HEK293 (cell line): ENCODE data around the gene OR2L2.

Source experiments
- CTCF ChIA-PET: fragments of 350-600 bp; formaldehyde crosslinking; extraction: SDS; loops from one replicate; lab custom pipeline; 2021; ENCODE audit warnings: antibody characterized with exemption; lab: Yijun Ruan, JAX
- POLR2A ChIA-PET: fragments of 300-600 bp; formaldehyde crosslinking; extraction: SDS; loops from one replicate; lab custom pipeline; 2020; ENCODE audit warnings: antibody characterized with exemption, inconsistent platforms; lab: Yijun Ruan, JAX
- H3K27ac ChIP-seq: fragments of 200-500 bp; sonication (Bioruptor generic); 2 replicates; pipeline ENCODE4 v1.5.1; 2014; ENCODE audit warnings: low read depth, low read length, control low read depth, inconsistent platforms; ENCODE audit errors: extremely low read depth
- H3K36me3 ChIP-seq, 2 experiments: fragments of 200-500 bp in 1 of 2; sonication (Bioruptor generic) in 1 of 2; 1 replicate in 1 of 2; 2 replicates in 1 of 2; pipeline ENCODE4 v1.5.1; 2014 to 2017; ENCODE audit warnings: inconsistent platforms in 2 of 2, low read length in 2 of 2; ENCODE audit not compliant: control insufficient read depth in 2 of 2, insufficient read depth in 1 of 2
- H3K4me1 ChIP-seq: fragments of 200-500 bp; sonication (Bioruptor generic); 2 replicates; pipeline ENCODE4 v1.5.1; 2014; ENCODE audit warnings: mild to moderate bottlenecking, low read length, inconsistent platforms; ENCODE audit not compliant: control insufficient read depth, insufficient read depth
- H3K4me3 ChIP-seq: 2 replicates; pipeline ENCODE4 v1.5.1; 2011; ENCODE audit warnings: low read depth, mild to moderate bottlenecking, control low read depth, low read length, moderate library complexity
- H3K9me3 ChIP-seq: fragments of 200-500 bp; sonication (Bioruptor generic); 2 replicates; pipeline ENCODE4 v1.5.1; 2014; ENCODE audit warnings: low read depth, low read length, inconsistent platforms; ENCODE audit not compliant: control insufficient read depth, insufficient read depth
- GLI4 ChIP-seq: fragments of 450-650 bp; formaldehyde crosslinking; IDR thresholded peaks from 2 replicates; pipeline ENCODE4 v1.5.1; 2016; ENCODE audit warnings: missing biosample characterization, missing genetic modification characterization
- HOXD13 ChIP-seq: sonication (generic); formaldehyde crosslinking; IDR thresholded peaks from 2 replicates; pipeline ENCODE4 v1.8.0; 2022; ENCODE audit warnings: missing genetic modification reagents, borderline replicate concordance
- KLF7 ChIP-seq: fragments of 450-650 bp; formaldehyde crosslinking; IDR thresholded peaks from 2 replicates; pipeline ENCODE4 v1.5.1; 2016; ENCODE audit warnings: missing biosample characterization, missing genetic modification characterization, borderline replicate concordance
- MZF1 ChIP-seq: fragments of 450-650 bp; formaldehyde crosslinking; IDR thresholded peaks from 2 replicates; pipeline ENCODE4 v1.5.1; 2017; ENCODE audit warnings: missing biosample characterization, missing genetic modification characterization, borderline replicate concordance
- RBAK ChIP-seq: fragments of 450-650 bp; formaldehyde crosslinking; IDR thresholded peaks from 2 replicates; pipeline ENCODE4 v1.5.1; 2016; ENCODE audit warnings: missing biosample characterization, missing genetic modification characterization
- SCRT1 ChIP-seq: fragments of 450-650 bp; formaldehyde crosslinking; IDR thresholded peaks from 2 replicates; pipeline ENCODE4 v1.5.1; 2016; ENCODE audit warnings: missing biosample characterization, missing genetic modification characterization, borderline replicate concordance
- SP7 ChIP-seq: fragments of 450-650 bp; formaldehyde crosslinking; IDR thresholded peaks from 2 replicates; pipeline ENCODE4 v1.5.1; 2016; ENCODE audit warnings: missing biosample characterization, missing genetic modification characterization
- ZFP69B ChIP-seq: fragments of 450-650 bp; formaldehyde crosslinking; IDR thresholded peaks from 2 replicates; pipeline ENCODE4 v1.5.1; 2016; ENCODE audit warnings: missing biosample characterization, missing genetic modification characterization
- ZNF121 ChIP-seq: fragments of 450-650 bp; formaldehyde crosslinking; IDR thresholded peaks from 2 replicates; pipeline ENCODE4 v1.5.1; 2016; ENCODE audit warnings: missing biosample characterization, missing genetic modification characterization
- ZNF133 ChIP-seq: fragments of 450-650 bp; formaldehyde crosslinking; IDR thresholded peaks from 2 replicates; pipeline ENCODE4 v1.5.1; 2016; ENCODE audit warnings: missing biosample characterization, missing genetic modification characterization
- ZNF140 ChIP-seq: fragments of 450-650 bp; formaldehyde crosslinking; IDR thresholded peaks from 2 replicates; pipeline ENCODE4 v1.5.1; 2016; ENCODE audit warnings: missing biosample characterization, missing genetic modification characterization
- ZNF155 ChIP-seq: fragments of 450-650 bp; formaldehyde crosslinking; IDR thresholded peaks from 2 replicates; pipeline ENCODE4 v1.5.1; 2016; ENCODE audit warnings: missing biosample characterization, missing genetic modification characterization
- ZNF169 ChIP-seq: fragments of 450-650 bp; formaldehyde crosslinking; IDR thresholded peaks from 2 replicates; pipeline ENCODE4 v1.5.1; 2016; ENCODE audit warnings: missing biosample characterization, missing genetic modification characterization
- ZNF174 ChIP-seq: fragments of 450-650 bp; formaldehyde crosslinking; IDR thresholded peaks from 2 replicates; pipeline ENCODE4 v1.5.0; 2017; ENCODE audit warnings: missing biosample characterization, mild to moderate bottlenecking, missing genetic modification characterization
- ZNF175 ChIP-seq: fragments of 450-650 bp; formaldehyde crosslinking; IDR thresholded peaks from 2 replicates; pipeline ENCODE4 v1.5.1; 2016; ENCODE audit warnings: missing biosample characterization, missing genetic modification characterization
- ZNF2 ChIP-seq: fragments of 450-650 bp; formaldehyde crosslinking; IDR thresholded peaks from 2 replicates; pipeline ENCODE4 v1.5.1; 2016; ENCODE audit warnings: missing biosample characterization, missing genetic modification characterization
- ZNF350 ChIP-seq: fragments of 450-650 bp; formaldehyde crosslinking; IDR thresholded peaks from 2 replicates; pipeline ENCODE4 v1.5.0; 2017; ENCODE audit warnings: missing biosample characterization, mild to moderate bottlenecking, missing genetic modification characterization
- ZNF354C ChIP-seq: fragments of 450-650 bp; formaldehyde crosslinking; IDR thresholded peaks from 2 replicates; pipeline ENCODE4 v1.5.1; 2016; ENCODE audit warnings: missing biosample characterization, missing genetic modification characterization, low read depth, borderline replicate concordance
- ZNF391 ChIP-seq: fragments of 450-650 bp; formaldehyde crosslinking; IDR thresholded peaks from 2 replicates; pipeline ENCODE4 v1.5.1; 2016; ENCODE audit warnings: low read depth, missing biosample characterization, missing genetic modification characterization, borderline replicate concordance
- ZNF394 ChIP-seq: fragments of 450-650 bp; formaldehyde crosslinking; IDR thresholded peaks from 2 replicates; pipeline ENCODE4 v1.5.1; 2016; ENCODE audit warnings: missing biosample characterization, missing genetic modification characterization, mild to moderate bottlenecking, moderate library complexity, borderline replicate concordance
- ZNF664 ChIP-seq: fragments of 450-650 bp; formaldehyde crosslinking; IDR thresholded peaks from 2 replicates; pipeline ENCODE4 v1.5.1; 2016; ENCODE audit warnings: missing biosample characterization, missing genetic modification characterization
- ZNF670 ChIP-seq: fragments of 450-650 bp; formaldehyde crosslinking; IDR thresholded peaks from 2 replicates; pipeline ENCODE4 v1.5.1; 2016; ENCODE audit warnings: missing biosample characterization, missing genetic modification characterization, low read depth
- ZNF747 ChIP-seq: fragments of 450-650 bp; formaldehyde crosslinking; IDR thresholded peaks from 2 replicates; pipeline ENCODE4 v1.5.1; 2016; ENCODE audit warnings: missing biosample characterization, missing genetic modification characterization
- TF ChIP-seq, protein P1 (sequence below): fragments of 450-650 bp; formaldehyde crosslinking; IDR thresholded peaks from 2 replicates; pipeline ENCODE4 v1.5.1; 2016; ENCODE audit warnings: missing biosample characterization, missing genetic modification characterization
- TF ChIP-seq, protein P2 (sequence below): fragments of 450-650 bp; formaldehyde crosslinking; IDR thresholded peaks from 2 replicates; pipeline ENCODE4 v1.5.1; 2016; ENCODE audit warnings: missing biosample characterization, missing genetic modification characterization
- TF ChIP-seq, protein P3 (sequence below): fragments of 450-650 bp; formaldehyde crosslinking; IDR thresholded peaks from 2 replicates; pipeline ENCODE4 v1.5.1; 2016; ENCODE audit warnings: missing biosample characterization, missing genetic modification characterization
- TF ChIP-seq, protein P4 (sequence below): fragments of 450-650 bp; formaldehyde crosslinking; IDR thresholded peaks from 2 replicates; pipeline ENCODE4 v1.5.1; 2016; ENCODE audit warnings: missing biosample characterization, missing genetic modification characterization
- TF ChIP-seq, protein P5 (sequence below): sonication (generic); formaldehyde crosslinking; IDR thresholded peaks from 2 replicates; pipeline ENCODE4 v1.8.1; 2022; ENCODE audit warnings: mild to moderate bottlenecking, moderate library complexity, missing genetic modification reagents

Gene OR2L2

DNA sequence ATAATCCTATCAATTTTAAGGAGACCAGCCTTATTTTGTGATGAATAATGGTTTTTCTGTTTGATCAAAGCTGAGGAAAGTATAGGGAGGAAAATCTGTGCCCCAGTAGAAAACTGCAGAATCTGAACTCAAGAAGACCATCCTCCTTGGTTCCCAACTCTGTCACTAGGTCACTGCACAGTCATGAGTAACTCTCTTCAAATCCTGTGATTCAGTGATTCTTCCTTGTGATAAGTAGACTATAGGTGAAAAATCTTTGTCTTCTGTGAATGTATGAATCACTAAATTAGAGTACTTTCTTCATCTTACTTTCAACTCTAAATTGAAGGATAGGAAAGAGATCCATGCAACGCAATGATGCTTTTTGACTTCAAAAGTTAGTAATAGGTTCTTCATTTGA is 29.7 kb upstream of the OR2L2 start (continued):
- TF ChIP-seq, protein P1, sequence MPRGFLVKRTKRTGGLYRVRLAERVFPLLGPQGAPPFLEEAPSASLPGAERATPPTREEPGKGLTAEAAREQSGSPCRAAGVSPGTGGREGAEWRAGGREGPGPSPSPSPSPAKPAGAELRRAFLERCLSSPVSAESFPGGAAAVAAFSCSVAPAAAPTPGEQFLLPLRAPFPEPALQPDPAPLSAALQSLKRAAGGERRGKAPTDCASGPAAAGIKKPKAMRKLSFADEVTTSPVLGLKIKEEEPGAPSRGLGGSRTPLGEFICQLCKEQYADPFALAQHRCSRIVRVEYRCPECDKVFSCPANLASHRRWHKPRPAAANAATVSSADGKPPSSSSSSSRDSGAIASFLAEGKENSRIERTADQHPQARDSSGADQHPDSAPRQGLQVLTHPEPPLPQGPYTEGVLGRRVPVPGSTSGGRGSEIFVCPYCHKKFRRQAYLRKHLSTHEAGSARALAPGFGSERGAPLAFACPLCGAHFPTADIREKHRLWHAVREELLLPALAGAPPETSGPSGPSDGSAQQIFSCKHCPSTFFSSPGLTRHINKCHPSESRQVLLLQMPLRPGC (tag by site-specific recombination) = no peak
- no peak for TF ChIP-seq KLF7 (tag by site-specific recombination)

DNA sequence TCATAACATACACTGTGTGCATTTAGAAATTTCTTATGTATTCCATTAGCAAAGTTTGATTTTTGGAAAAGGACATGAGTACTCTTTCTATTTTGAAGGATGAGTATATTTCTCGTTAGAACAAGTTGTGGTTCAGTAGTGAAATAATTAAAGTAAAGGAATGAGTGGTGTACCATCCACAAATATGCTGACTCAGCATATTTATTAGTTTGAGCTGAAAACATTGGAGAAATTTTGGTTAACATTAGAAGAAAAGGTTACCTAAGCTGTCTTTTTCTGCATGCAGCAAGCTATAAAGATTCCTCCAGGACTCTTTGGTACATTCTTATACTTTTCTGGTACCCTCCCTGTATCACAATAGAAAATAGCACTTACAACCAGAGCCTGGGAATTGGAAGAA is 22.1 kb upstream of the OR2L2 start:
- no peak overlapping the region for H3K4me3 ChIP-seq
- no peaks in the 10 kb centered on the region for H3K36me3 ChIP-seq
- POLR2A ChIA-PET = no interaction called here
- CTCF ChIA-PET = no interaction called here
- no peaks in the 10 kb centered on the region for H3K4me1 ChIP-seq
- H3K9me3 ChIP-seq = no peaks in the 10 kb centered on the region
- no peak overlapping the region for H3K27ac ChIP-seq
- no peak for TF ChIP-seq ZNF175 (tag by site-specific recombination)
- no peak for TF ChIP-seq ZNF350
- TF ChIP-seq ZNF155 (tag by site-specific recombination) = no peak
- no peak for TF ChIP-seq HOXD13 (CRISPR knock-in tag)
- TF ChIP-seq ZNF174 (tag by site-specific recombination) = no peak
- TF ChIP-seq ZNF354C (tag by site-specific recombination) = no peak
- no peak for TF ChIP-seq RBAK (tag by site-specific recombination)
- TF ChIP-seq ZNF747 (tag by site-specific recombination) = no peak
- no peak for TF ChIP-seq ZNF169 (tag by site-specific recombination)
- no peak for TF ChIP-seq ZNF664 (tag by site-specific recombination)
- TF ChIP-seq, protein P2, sequence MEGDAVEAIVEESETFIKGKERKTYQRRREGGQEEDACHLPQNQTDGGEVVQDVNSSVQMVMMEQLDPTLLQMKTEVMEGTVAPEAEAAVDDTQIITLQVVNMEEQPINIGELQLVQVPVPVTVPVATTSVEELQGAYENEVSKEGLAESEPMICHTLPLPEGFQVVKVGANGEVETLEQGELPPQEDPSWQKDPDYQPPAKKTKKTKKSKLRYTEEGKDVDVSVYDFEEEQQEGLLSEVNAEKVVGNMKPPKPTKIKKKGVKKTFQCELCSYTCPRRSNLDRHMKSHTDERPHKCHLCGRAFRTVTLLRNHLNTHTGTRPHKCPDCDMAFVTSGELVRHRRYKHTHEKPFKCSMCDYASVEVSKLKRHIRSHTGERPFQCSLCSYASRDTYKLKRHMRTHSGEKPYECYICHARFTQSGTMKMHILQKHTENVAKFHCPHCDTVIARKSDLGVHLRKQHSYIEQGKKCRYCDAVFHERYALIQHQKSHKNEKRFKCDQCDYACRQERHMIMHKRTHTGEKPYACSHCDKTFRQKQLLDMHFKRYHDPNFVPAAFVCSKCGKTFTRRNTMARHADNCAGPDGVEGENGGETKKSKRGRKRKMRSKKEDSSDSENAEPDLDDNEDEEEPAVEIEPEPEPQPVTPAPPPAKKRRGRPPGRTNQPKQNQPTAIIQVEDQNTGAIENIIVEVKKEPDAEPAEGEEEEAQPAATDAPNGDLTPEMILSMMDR (tag by site-specific recombination) = no peak
- TF ChIP-seq ZNF121 (tag by site-specific recombination) = no peak
- no peak for TF ChIP-seq SCRT1 (tag by site-specific recombination)
- TF ChIP-seq ZFP69B (tag by site-specific recombination) = no peak
- no peak for TF ChIP-seq ZNF391

DNA sequence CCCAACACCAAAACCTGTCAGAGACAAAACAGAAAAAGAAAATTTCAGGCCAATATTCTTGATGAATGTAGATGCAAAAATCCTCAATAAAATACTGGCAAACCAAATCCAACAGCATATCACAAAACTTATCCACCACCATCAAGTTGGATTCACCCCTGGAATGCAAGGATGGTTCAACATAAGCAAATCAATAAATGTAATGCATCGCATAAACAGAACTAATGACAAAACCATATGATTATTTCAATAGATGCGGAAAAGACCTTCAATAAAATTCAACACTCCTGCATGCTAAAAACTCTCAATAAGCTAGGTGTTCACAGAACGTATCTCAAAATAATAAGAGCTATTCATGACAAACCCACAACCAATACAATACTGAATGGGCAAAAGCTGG is 20.2 kb upstream of the OR2L2 start:
- no peak for TF ChIP-seq ZNF133
- no peak for TF ChIP-seq MZF1
- no peak for TF ChIP-seq ZNF140 (tag by site-specific recombination)
- TF ChIP-seq ZNF2 (tag by site-specific recombination) = no peak
- TF ChIP-seq, protein P3, sequence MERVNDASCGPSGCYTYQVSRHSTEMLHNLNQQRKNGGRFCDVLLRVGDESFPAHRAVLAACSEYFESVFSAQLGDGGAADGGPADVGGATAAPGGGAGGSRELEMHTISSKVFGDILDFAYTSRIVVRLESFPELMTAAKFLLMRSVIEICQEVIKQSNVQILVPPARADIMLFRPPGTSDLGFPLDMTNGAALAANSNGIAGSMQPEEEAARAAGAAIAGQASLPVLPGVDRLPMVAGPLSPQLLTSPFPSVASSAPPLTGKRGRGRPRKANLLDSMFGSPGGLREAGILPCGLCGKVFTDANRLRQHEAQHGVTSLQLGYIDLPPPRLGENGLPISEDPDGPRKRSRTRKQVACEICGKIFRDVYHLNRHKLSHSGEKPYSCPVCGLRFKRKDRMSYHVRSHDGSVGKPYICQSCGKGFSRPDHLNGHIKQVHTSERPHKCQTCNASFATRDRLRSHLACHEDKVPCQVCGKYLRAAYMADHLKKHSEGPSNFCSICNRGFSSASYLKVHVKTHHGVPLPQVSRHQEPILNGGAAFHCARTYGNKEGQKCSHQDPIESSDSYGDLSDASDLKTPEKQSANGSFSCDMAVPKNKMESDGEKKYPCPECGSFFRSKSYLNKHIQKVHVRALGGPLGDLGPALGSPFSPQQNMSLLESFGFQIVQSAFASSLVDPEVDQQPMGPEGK (tag by site-specific recombination) = no peak
- no peak for TF ChIP-seq ZNF174 (tag by site-specific recombination)
- TF ChIP-seq GLI4 (tag by site-specific recombination) = no peak
- TF ChIP-seq, protein P4, sequence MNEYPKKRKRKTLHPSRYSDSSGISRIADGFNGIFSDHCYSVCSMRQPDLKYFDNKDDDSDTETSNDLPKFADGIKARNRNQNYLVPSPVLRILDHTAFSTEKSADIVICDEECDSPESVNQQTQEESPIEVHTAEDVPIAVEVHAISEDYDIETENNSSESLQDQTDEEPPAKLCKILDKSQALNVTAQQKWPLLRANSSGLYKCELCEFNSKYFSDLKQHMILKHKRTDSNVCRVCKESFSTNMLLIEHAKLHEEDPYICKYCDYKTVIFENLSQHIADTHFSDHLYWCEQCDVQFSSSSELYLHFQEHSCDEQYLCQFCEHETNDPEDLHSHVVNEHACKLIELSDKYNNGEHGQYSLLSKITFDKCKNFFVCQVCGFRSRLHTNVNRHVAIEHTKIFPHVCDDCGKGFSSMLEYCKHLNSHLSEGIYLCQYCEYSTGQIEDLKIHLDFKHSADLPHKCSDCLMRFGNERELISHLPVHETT (tag by site-specific recombination) = no peak
- TF ChIP-seq ZNF394 (tag by site-specific recombination) = no peak
- TF ChIP-seq, protein P5, sequence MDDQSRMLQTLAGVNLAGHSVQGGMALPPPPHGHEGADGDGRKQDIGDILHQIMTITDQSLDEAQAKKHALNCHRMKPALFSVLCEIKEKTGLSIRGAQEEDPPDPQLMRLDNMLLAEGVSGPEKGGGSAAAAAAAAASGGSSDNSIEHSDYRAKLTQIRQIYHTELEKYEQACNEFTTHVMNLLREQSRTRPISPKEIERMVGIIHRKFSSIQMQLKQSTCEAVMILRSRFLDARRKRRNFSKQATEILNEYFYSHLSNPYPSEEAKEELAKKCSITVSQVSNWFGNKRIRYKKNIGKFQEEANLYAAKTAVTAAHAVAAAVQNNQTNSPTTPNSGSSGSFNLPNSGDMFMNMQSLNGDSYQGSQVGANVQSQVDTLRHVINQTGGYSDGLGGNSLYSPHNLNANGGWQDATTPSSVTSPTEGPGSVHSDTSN (CRISPR knock-in tag) = no peak
- TF ChIP-seq SP7 = no peak
- no peak for TF ChIP-seq ZNF670 (tag by site-specific recombination)
- TF ChIP-seq, all 188 proteins: peak for 0
- POLR2A ChIA-PET = no interaction called here
- CTCF ChIA-PET = no interaction called here
- no peak overlapping the region for H3K27ac ChIP-seq
- H3K9me3 ChIP-seq = no peaks in the 10 kb centered on the region
- no peaks in the 10 kb centered on the region for H3K36me3 ChIP-seq
- H3K4me1 ChIP-seq = no peaks in the 10 kb centered on the region
- no peak overlapping the region for H3K4me3 ChIP-seq
